ENCODE measurements around the gene PHACTR3. TPM values are rescaled to one million over a fixed set of nuclear protein-coding genes. Genes with fewer than 3 reads are reported as not detected.

The PHACTR3 gene
- total RNA-seq, 1 experiment from 2014 or later = 30.6 TPM

DNA sequence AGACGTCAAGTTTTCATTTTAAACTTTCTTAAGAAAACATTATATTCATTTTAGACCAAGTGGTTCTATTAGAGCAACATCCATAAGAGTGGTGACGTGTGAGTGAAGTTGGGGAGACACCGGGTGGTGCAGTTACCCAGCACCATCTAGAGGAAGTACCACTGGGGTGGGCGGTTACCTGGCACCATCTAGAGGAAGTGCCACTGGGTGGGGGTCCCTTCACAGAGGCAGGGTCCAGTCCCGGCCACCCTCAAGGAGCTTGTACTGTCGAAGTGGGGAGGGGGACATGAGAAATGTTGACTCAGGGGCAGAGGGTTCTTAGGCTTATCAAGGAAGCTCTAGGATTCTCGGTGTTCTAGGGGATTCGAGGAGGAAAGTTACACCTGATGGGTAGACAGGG is 26.2 kb downstream of the PHACTR3 start:
- no peaks in the 10 kb centered on the region for H3K9me3 ChIP-seq (ENCODE audit: low read length)
- no peak overlapping the region for H2AFZ ChIP-seq (ENCODE audit: low read length)
- intact Hi-C loops (cut with micrococcal nuclease) = no loop called here
- TF ChIP-seq, protein P1, sequence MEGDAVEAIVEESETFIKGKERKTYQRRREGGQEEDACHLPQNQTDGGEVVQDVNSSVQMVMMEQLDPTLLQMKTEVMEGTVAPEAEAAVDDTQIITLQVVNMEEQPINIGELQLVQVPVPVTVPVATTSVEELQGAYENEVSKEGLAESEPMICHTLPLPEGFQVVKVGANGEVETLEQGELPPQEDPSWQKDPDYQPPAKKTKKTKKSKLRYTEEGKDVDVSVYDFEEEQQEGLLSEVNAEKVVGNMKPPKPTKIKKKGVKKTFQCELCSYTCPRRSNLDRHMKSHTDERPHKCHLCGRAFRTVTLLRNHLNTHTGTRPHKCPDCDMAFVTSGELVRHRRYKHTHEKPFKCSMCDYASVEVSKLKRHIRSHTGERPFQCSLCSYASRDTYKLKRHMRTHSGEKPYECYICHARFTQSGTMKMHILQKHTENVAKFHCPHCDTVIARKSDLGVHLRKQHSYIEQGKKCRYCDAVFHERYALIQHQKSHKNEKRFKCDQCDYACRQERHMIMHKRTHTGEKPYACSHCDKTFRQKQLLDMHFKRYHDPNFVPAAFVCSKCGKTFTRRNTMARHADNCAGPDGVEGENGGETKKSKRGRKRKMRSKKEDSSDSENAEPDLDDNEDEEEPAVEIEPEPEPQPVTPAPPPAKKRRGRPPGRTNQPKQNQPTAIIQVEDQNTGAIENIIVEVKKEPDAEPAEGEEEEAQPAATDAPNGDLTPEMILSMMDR (conservative IDR thresholded peaks at IDR 0.05; ENCODE audit: low read depth, low read length) = no peak
- TF ChIP-seq EZH2phosphoT487 (IDR thresholded peaks at IDR 0.05; ENCODE audit: borderline replicate concordance, low read length) (no peak), EZH2 (IDR thresholded peaks at IDR 0.05; ENCODE audit: low read length, unreplicated experiment) (no peak)
- H3K4me2 ChIP-seq (ENCODE audit: low read length) = no peak overlapping the region
- H3K9me2 ChIP-seq (replicated peaks; ENCODE audit: low read length) = no peaks in the 10 kb centered on the region
- no peaks in the 10 kb centered on the region for H4K20me1 ChIP-seq (ENCODE audit: low read length)
- no peaks in the 10 kb centered on the region for H3F3A ChIP-seq (ENCODE audit: low read length, unreplicated experiment)
- no peak for DNase-seq
- no peaks in the 10 kb centered on the region for H3K36me3 ChIP-seq (ENCODE audit: low read depth, low read length)
- no peaks in the 10 kb centered on the region for H3K79me2 ChIP-seq (ENCODE audit: low read length)
- H3K27ac ChIP-seq (ENCODE audit: low read length) = no peak overlapping the region
- no peaks in the 10 kb centered on the region for H3K4me1 ChIP-seq (ENCODE audit: insufficient read depth, low read length)
- no peak overlapping the region for H3K4me3 ChIP-seq (ENCODE audit: low read length)
- no TSS peak for BruUV-seq (replicated peaks)
- POLR2A ChIA-PET (ENCODE audit: unreplicated experiment) = no interaction called here
- H3K27me3 ChIP-seq (ENCODE audit: low read length) = peaks cover 91% of the 10 kb centered on the region
- no peak overlapping the region for H3K9ac ChIP-seq (ENCODE audit: low read length)
- CTCF ChIA-PET = no interaction called here
- ATAC-seq = no peak

DNA sequence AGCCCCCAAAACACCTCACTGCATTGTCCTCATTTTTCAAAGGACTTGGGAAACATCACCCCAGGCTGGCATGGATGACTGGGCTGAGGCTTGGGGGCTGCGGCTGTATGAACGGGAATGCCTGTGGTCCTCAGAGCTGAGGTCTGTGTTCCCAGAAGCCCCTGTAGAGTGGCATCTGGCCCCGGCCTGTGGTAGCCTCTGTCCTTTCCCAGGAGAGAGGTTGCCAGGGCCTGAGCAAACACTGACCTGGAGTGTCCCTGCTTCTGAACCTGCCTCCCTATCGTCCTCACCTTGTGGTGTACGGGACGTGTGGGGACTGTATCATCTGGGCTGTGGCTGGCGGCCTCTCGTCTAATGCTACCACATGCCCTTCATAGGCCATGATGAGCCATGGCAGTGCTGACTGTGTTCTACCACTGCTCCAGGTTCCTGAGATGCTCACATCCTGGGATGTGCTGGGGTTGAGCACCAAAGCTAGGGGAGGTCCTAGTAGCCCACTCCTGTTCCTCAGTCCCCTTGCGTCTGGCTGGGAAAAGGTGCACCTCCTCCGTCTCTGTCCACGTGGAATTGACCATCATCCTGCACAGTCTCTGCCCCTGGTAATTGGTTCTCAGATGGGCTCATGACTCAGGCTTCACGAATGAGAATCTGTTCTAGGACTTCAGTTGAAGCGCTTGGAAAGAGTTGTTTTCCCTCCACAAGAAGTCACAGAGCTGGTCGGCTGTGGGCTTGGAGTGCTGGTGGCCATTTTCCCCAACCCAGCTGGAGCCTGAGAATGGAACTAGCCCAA is 27.6 kb downstream of the PHACTR3 start:
- H3K9me3 ChIP-seq (ENCODE audit: low read length) = no peaks in the 10 kb centered on the region
- no peaks in the 10 kb centered on the region for H3K4me1 ChIP-seq (ENCODE audit: insufficient read depth, low read length)
- H3K36me3 ChIP-seq (ENCODE audit: low read depth, low read length) = no peaks in the 10 kb centered on the region
- ChIA-PET CTCF (no interaction called here), POLR2A (ENCODE audit: unreplicated experiment) (no interaction called here)
- no peaks in the 10 kb centered on the region for H3K9me2 ChIP-seq (replicated peaks; ENCODE audit: low read length)
- no peaks in the 10 kb centered on the region for H3F3A ChIP-seq (ENCODE audit: low read length, unreplicated experiment)
- H2AFZ ChIP-seq (ENCODE audit: low read length) = no peak overlapping the region
- BruUV-seq (replicated peaks) = no TSS peak
- intact Hi-C loops (cut with micrococcal nuclease) = no loop called here
- H3K4me3 ChIP-seq (ENCODE audit: low read length) = no peak overlapping the region
- H3K9ac ChIP-seq (ENCODE audit: low read length) = no peak overlapping the region
- no peak overlapping the region for H3K27ac ChIP-seq (ENCODE audit: low read length)
- H3K4me2 ChIP-seq (ENCODE audit: low read length) = no peak overlapping the region
- ATAC-seq (no peak), DNase-seq (no peak)
- H4K20me1 ChIP-seq (ENCODE audit: low read length) = no peaks in the 10 kb centered on the region
- TF ChIP-seq EZH2phosphoT487 (IDR thresholded peaks at IDR 0.05; ENCODE audit: borderline replicate concordance, low read length) (no peak), EZH2 (IDR thresholded peaks at IDR 0.05; ENCODE audit: low read length, unreplicated experiment) (no peak)
- TF ChIP-seq, protein P1 (conservative IDR thresholded peaks at IDR 0.05; ENCODE audit: low read depth, low read length) = no peak
- H3K79me2 ChIP-seq (ENCODE audit: low read length) = no peaks in the 10 kb centered on the region
- H3K27me3 ChIP-seq (ENCODE audit: low read length) = peaks cover 90% of the 10 kb centered on the region

DNA sequence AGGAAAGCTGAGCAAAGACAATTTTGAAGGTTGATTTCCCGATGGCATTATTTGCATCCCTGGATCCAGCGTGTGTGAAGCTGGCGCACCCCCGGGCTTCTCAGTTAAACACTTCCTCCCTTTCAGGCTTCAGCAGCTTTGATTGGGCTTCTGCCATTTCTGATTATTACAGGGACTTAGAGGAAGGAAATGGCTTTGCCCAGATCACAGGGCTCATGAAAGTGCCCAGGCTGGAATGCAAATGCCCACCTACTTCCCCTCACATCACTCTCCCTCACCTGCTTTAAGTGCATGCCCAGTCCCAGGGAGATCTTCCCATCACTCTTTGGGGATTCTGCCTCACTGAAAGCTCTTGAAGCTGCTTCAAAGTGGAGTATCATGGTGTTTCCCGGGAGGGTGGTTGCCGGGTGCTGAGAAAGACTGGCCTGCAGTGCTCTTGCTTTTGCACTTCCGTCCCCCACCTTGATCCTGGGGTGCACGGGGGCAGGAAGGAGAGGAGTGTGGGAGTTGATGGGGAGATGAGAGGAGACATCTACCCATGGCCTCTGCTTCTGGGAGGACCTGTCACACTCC is 28.3 kb downstream of the PHACTR3 start:
- TF ChIP-seq EZH2phosphoT487 (IDR thresholded peaks at IDR 0.05; ENCODE audit: borderline replicate concordance, low read length) (no peak), EZH2 (IDR thresholded peaks at IDR 0.05; ENCODE audit: low read length, unreplicated experiment) (no peak)
- TF ChIP-seq, protein P1 (conservative IDR thresholded peaks at IDR 0.05; ENCODE audit: low read depth, low read length) = no peak
- POLR2A ChIA-PET (ENCODE audit: unreplicated experiment) = no interaction called here

More for the DNA sequence above, 28.3 kb downstream of the PHACTR3 start:
- H3K4me2 ChIP-seq (ENCODE audit: low read length) = no peak overlapping the region
- no peak overlapping the region for H3K27ac ChIP-seq (ENCODE audit: low read length)
- no peaks in the 10 kb centered on the region for H3K9me3 ChIP-seq (ENCODE audit: low read length)
- H3K79me2 ChIP-seq (ENCODE audit: low read length) = no peaks in the 10 kb centered on the region
- no peak for ATAC-seq
- no peak overlapping the region for H2AFZ ChIP-seq (ENCODE audit: low read length)
- H3K36me3 ChIP-seq (ENCODE audit: low read depth, low read length) = no peaks in the 10 kb centered on the region
- BruUV-seq (replicated peaks) = no TSS peak
- CTCF ChIA-PET = no interaction called here
- H3K9me2 ChIP-seq (replicated peaks; ENCODE audit: low read length) = no peaks in the 10 kb centered on the region
- H3K27me3 ChIP-seq (ENCODE audit: low read length) = peaks cover 84% of the 10 kb centered on the region
- no peak for DNase-seq
- intact Hi-C loops (cut with micrococcal nuclease) = no loop called here
- H3K4me1 ChIP-seq (ENCODE audit: insufficient read depth, low read length) = no peaks in the 10 kb centered on the region
- H3K9ac ChIP-seq (ENCODE audit: low read length) = no peak overlapping the region
- H4K20me1 ChIP-seq (ENCODE audit: low read length) = no peaks in the 10 kb centered on the region
- H3K4me3 ChIP-seq (ENCODE audit: low read length) = no peak overlapping the region
- no peaks in the 10 kb centered on the region for H3F3A ChIP-seq (ENCODE audit: low read length, unreplicated experiment)
